Frontal cortex (tissue), 4 donors: ENCODE results near the gene SOX1. TPM values are rescaled to one million over a fixed set of nuclear protein-coding genes. Genes with fewer than 3 reads are reported as not detected.

ENCODE experiments used
- DNase-seq, 2 donors: peaks; one replicate each; pipeline ENCODE4 v3.0.0; 2012; ENCODE audit warnings: low spot score in 2 of 2
- FAIRE-seq: peaks from 2 replicates; lab custom pipeline; 2012; peaks lifted over from hg19 to GRCh38; lab: Jason Lieb, UNC
- total RNA-seq: library from RNA; depleted of rRNA; stranded (reverse); fragments of >200 nt; gene quantifications from one replicate; pipeline ENCODE4 v1.2.3, GENCODE V29; 2014
- donor health status: control.
- donor health status: control.
- donor health status: control.

Gene SOX1
- 4.5 TPM for total RNA-seq

DNA sequence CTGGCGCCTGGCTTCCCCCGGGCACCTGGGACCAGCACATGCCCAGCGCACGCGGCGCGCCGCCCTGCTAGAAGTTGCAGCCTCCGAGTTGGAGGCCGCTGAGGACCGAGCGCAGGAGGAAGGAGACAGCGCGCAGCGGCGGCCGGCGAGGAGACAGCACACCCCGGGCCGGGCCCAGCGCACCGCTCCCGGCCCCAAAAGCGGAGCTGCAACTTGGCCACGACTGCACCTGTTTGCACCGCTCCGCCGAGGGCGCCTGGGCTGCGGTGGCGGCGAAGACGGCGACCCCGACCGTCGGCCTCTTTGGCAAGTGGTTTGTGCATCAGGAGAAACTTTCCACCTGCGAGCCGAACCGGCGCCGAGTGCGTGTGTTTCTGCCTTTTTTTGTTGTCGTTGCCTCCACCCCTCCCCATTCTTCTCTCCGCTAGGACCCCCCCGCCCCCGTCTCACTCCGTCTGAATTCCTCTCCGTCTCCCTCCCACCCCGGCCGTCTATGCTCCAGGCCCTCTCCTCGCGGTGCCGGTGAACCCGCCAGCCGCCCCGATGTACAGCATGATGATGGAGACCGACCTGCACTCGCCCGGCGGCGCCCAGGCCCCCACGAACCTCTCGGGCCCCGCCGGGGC, at the start of gene SOX1:
SOX1 (plus strand) TSS at position 34 of the 626 bp plus-strand sequence; CDS start at position 544, 510 bp downstream.
- DNase-seq (peak in 1 of 2 donors; percentile 40), FAIRE-seq (no peak)

- no peak for DNase-seq
- no peak for FAIRE-seq
Measured at GRCh38 chr13:112024577-112024976, 42.4 kb upstream of the SOX1 start.

GRCh38 chr13:112027250-112027649, 39.7 kb upstream of the SOX1 start:
- DNase-seq: no peak
- no peak for FAIRE-seq

GRCh38 chr13:112028481-112028880, 38.5 kb upstream of the SOX1 start:
- no peak for DNase-seq
- no peak for FAIRE-seq

- FAIRE-seq (no peak), DNase-seq (no peak)
Measured at GRCh38 chr13:112029143-112029542, 37.8 kb upstream of the SOX1 start.

GRCh38 chr13:112032186-112032993, 34.6 kb upstream of the SOX1 start:
- DNase-seq: no peak
- no peak for FAIRE-seq

DNA sequence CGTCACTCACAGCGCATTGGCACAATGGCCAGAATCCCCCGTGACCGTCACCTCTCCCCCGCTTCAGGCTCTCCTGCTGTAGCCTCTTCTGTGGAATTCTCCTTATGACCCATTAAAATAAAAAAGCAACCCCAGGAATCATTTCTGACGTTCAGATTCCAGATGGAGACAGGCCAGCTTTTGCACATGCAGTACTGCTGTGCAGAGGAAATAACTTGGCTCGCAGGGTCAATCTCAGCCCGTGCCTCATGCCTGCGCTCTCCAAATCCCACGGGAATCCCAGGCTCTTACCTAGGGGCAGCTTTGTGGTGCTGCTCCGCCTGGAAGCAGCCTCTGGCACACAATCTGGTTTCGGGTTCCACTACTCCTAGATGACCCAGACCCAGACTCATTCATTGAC, 32.7 kb upstream of the SOX1 start:
- DNase-seq (no peak), FAIRE-seq (no peak)

DNA sequence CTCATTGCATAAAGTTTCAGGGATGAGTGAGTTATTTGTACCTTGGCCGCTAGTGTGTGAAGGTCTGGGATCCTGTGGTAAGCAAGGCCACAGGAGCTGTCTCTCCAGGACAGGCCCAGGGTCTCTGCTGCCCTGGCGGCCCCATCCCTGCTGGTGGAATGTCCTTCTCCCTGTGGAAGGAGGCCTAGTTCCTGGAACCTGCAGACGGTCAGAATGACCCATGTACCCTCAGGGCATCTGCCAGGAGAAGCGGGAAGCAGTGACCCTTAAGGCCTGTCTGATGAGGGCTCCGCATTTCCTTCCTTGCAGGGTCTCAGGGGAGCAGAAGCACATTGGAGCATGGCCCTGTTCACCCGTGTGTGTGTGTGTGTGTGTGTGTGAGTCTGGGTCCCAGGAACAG, 32.1 kb upstream of the SOX1 start:
- no peak for DNase-seq
- FAIRE-seq: no peak

DNA sequence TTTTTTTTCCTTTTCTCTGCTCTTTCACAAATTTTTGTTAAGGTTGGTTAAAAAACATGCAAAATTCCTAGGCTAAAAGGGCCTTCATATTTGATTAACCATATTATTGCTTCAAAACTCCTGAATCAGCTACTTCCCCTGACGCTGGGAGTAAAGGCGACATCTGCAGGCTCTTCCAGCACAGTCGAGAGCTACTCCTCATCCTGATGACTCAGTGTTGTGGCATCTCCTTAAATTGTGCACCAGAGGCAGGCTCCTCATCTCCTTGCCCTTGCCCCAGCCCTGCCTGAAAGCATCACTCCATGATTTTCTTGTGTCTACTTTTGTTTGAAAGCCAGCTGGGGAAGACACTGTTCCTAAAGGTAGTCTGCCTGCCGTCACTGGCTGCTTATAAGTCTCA, 24.5 kb upstream of the SOX1 start:
- no peak for DNase-seq
- no peak for FAIRE-seq

DNA sequence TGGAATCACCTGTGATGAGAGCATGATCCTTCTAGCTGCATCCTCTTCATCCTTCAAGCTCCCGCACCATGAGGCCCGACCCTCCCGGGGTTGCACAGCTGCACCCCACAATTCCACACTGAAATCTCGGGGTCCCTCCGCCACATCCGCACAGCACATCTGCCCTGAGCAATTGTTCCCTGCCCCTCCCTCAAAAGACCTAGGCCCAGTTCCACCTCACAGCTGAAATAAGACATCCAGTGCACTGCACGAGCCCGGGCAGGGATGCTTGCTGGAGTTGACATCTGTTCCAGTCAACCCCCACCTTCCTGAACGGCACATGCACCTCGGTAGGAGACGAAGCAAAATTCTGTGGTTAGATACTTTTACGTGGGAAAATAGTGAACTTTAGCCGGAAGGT, 14.7 kb upstream of the SOX1 start:
- FAIRE-seq (no peak), DNase-seq (no peak)

- FAIRE-seq: no peak
Measured at GRCh38 chr13:112053167-112053743, 13.7 kb upstream of the SOX1 start.

DNA sequence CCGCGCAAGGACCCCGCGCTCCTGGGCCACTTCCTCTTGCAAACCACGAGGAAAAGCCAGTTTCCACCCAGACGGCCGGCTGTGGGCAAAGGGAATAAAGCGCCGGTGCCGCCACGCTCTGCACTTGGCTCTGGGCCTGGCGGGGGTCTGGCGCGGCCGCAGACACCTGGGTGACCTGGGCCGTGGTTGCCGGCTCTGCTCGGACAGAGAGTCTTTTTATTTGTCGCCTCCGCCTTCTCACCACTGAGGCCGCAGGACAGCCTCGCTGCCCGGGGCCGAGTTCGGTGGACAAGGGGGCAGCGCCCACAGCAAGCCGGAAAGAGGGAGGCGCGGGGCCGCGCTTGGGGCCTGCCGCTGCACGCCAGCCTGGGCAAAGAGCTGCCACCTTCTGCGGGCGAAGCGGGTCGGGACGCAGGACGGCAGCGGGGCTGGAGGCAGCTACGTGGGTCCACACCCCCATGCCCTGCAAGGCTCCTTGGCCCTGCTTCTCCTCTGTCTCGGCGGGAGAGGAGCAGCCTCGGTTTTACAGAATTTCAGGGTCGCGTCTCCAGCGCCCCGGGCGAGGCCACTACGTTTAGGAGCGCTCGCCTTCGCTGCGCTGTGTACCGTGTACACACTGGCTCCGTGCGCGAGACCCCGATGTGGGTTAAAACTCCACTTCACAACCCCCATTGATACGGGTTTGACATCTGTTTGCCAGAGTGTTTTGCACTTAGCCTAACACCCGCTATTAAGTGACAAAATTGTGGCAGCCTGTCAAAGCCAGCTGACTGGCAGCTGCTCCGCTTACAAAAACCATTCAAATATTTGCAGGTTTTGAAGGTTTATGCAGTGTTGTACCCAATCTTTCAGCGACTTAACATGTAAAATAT, 13.0 kb upstream of the SOX1 start:
- DNase-seq (no peak), FAIRE-seq (no peak)

More at GRCh38 chr13:112053167-112053743, 13.7 kb upstream of the SOX1 start:
- DNase-seq: no peak

DNA sequence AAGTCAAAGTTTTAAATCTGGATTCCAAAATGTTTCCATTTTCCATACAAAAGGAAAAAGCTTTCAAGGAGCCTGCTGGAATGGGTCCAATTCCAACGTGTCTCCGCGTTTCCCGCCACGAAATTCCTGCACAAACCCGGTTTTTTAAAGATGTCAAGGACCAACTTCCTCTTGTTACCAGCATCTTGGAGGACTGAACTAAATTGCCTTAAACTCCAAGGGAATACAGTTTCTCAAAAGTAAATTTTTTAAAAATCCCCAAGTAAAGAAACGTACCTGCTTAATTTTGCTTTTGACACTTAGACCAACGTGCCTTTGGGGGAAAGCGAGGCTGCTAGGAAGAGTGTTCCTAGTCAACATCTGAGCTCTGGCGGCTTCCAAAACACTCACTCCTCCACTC, 12.3 kb upstream of the SOX1 start:
- peak in 1 of 2 donors; percentile 19 for DNase-seq
- no peak for FAIRE-seq

- DNase-seq: peak in 1 of 2 donors; percentile 33
- FAIRE-seq: no peak
Measured at GRCh38 chr13:112055036-112055914, 11.7 kb upstream of the SOX1 start.

- DNase-seq (no peak), FAIRE-seq (no peak)
Measured at GRCh38 chr13:112055915-112056269, 11.1 kb upstream of the SOX1 start.

DNA sequence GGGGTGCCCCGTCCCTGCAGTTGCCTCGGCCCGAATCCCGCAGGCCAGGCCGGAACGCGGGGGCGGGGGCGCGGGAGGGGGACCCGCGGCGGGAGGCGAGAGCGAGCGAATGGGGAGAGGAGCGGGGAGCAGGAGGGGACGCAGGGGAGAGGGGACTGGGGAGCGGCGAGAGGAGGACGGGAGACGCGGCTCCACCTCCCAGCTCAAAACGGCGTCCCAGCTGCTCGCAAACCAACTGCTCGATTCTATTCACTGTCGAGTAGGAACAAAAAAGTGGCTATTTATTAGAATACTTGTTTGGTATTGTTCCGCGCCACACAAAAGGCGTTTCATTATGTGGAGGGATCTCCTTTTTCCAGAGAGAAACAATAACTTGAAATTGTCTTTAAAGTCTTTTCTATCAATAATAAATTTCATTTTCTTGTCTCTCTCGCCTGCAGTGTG, 10.6 kb upstream of the SOX1 start:
- DNase-seq (peak in 1 of 2 donors; percentile 67), FAIRE-seq (no peak)

DNA sequence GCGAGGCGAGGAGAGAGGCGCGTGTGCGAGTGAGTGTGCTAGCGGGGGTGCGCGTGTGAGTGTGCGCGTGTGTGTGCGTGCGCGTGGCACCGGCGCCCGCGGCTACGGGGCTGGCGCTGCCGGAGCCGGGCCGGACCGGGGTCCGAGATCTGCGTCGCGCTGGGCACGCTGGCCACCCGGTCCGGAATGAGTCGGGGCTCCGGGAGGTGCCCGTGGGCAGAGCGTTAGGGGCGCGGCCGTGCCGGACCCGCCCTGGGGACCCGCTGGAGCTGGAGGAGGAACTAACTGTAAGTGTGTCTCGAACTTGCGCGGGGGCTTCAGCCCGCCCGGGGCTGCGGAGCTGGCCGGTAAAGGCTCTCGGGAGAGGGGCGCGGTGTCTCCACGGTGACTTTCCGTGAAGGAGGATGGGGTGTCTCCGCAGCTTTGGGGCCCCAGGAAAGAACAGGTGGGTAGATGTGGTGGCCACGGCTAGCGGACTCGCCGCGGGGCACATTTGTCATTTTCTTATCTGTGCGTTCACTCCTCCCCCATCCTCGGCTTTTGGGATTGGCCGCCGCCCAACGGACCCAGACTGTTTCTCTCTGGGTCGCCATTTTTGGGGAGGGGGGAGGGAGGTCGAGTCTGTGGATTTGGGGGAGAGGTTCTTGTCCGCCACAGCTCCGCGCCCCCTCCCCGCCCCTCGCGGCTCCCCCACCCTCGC, 10.1 kb upstream of the SOX1 start:
- FAIRE-seq: no peak
- peak in 1 of 2 donors; percentile 44 for DNase-seq

GRCh38 chr13:112057439-112057735, 9.6 kb upstream of the SOX1 start:
- FAIRE-seq: no peak
- no peak for DNase-seq
